CD4-positive, alpha-beta memory T cell (primary cell): Measurements from ENCODE around the gene SCN7A. TPM values are rescaled to one million over a fixed set of nuclear protein-coding genes. Genes with fewer than 3 reads are reported as not detected.

ENCODE experiments used
- CTCF ChIA-PET: fragments of 350-600 bp; sonication (Branson Sonifier 250); formaldehyde crosslinking; loops from one replicate; lab custom pipeline; 2021; ENCODE audit warnings: inconsistent platforms; ENCODE audit not compliant: partially characterized antibody; lab: Charles Lee
- POLR2A ChIA-PET: fragments of 350-600 bp; sonication (Branson Sonifier 250); formaldehyde crosslinking; loops from one replicate; lab custom pipeline; 2021; ENCODE audit not compliant: partially characterized antibody; lab: Charles Lee
- DNase-seq, 5 donors: peaks; one replicate each; pipeline versions ENCODE4 v3.0.0 to v3.0.0-alpha.2; 2020 to 2022; ENCODE audit warnings: mixed read lengths in 1 of 5
- H3K27ac ChIP-seq: one replicate; pipeline ENCODE4 v1.7.0; 2013; ENCODE audit warnings: low read depth, low read length
- H3K27me3 ChIP-seq: 2 replicates; pipeline ENCODE4 v1.7.0; 2013; ENCODE audit warnings: mild to moderate bottlenecking, low read length, moderate library complexity; ENCODE audit not compliant: insufficient read depth
- H3K36me3 ChIP-seq: 2 replicates; pipeline ENCODE4 v1.7.0; 2013; ENCODE audit warnings: mild to moderate bottlenecking, low read length, moderate library complexity; ENCODE audit not compliant: insufficient read depth
- H3K4me1 ChIP-seq: 2 replicates; pipeline ENCODE4 v1.7.0; 2013; ENCODE audit warnings: mild to moderate bottlenecking, low read length, moderate library complexity; ENCODE audit not compliant: insufficient read depth
- H3K4me3 ChIP-seq, 2 donors: one replicate each; pipeline ENCODE4 v1.7.0; 2013; ENCODE audit warnings: low read length in 2 of 2, mild to moderate bottlenecking in 1 of 2
- H3K9me3 ChIP-seq, 2 donors: one replicate each; pipeline ENCODE4 v1.7.0; 2013; ENCODE audit warnings: low read length in 2 of 2, control low read depth in 1 of 2; ENCODE audit not compliant: control insufficient read depth in 1 of 2
- H3K27ac Mint-ChIP-seq, 7 donors: one replicate each; pipeline ENCODE4 v1.8.0; 2020 to 2021; ENCODE audit warnings: mixed read lengths in 7 of 7, mild to moderate bottlenecking in 6 of 7, inconsistent platforms in 3 of 7, moderate library complexity in 3 of 7
- H3K27me3 Mint-ChIP-seq, 2 donors: one replicate each; pipeline ENCODE4 v1.8.0; 2020 to 2021; ENCODE audit warnings: mixed read lengths in 2 of 2
- H3K36me3 Mint-ChIP-seq, 2 donors: one replicate each; pipeline ENCODE4 v1.8.0; 2020 to 2021; ENCODE audit warnings: mixed read lengths in 2 of 2, inconsistent platforms in 1 of 2, mild to moderate bottlenecking in 1 of 2
- H3K4me1 Mint-ChIP-seq, 4 donors: one replicate each; pipeline ENCODE4 v1.8.0; 2020 to 2021; ENCODE audit warnings: mixed read lengths in 4 of 4, mild to moderate bottlenecking in 1 of 4
- H3K4me3 Mint-ChIP-seq, 8 donors: one replicate each; pipeline ENCODE4 v1.8.0; 2020 to 2021; ENCODE audit warnings: mixed read lengths in 8 of 8, mild to moderate bottlenecking in 7 of 8, moderate library complexity in 6 of 8, inconsistent platforms in 3 of 8
- H3K9me3 Mint-ChIP-seq, 8 donors: one replicate each; pipeline ENCODE4 v1.8.0; 2020 to 2021; ENCODE audit warnings: mixed read lengths in 8 of 8, mild to moderate bottlenecking in 5 of 8, inconsistent platforms in 3 of 8, moderate library complexity in 1 of 8
- intact Hi-C: fragments of 100-400 bp; cut with micrococcal nuclease; formaldehyde crosslinking; loops from one replicate; pipeline ENCODE4 v1.15.1; 2023
- polyA plus RNA-seq, 2 donors: library from polyadenylated mRNA; unstranded; fragments of 300-500 nt; fragmentation: Illumina TruSeq; gene quantifications; one replicate each; pipeline ENCODE4 v1.2.3, GENCODE V29; 2021
- total RNA-seq, 2 experiments: library from RNA; stranded (reverse); gene quantifications; one replicate each; pipeline ENCODE4 v1.2.3, GENCODE V29; 2021

The SCN7A gene
- total and polyA plus RNA-seq, 4 experiments from 2014 or later: not detected

GRCh38 chr2:166394245-166394644, 99.8 kb downstream of the SCN7A start:
- H3K9me3 Mint-ChIP-seq: peaks cover 0 to 6% (median 2%) of the 10 kb centered on the region in 8 donors
- no peaks in the 10 kb centered on the region for H3K36me3 Mint-ChIP-seq
- intact Hi-C loops: no loop called here
- ChIA-PET POLR2A (no interaction called here), CTCF (no interaction called here)
- Histone ChIP-seq H3K4me3 (no peak overlapping the region), H3K27ac (no peak overlapping the region), H3K9me3 (no peaks in the 10 kb centered on the region), H3K27me3 (no peaks in the 10 kb centered on the region), H3K36me3 (no peaks in the 10 kb centered on the region), H3K4me1 (no peaks in the 10 kb centered on the region)
- H3K4me3 Mint-ChIP-seq: no peak overlapping the region
- H3K27me3 Mint-ChIP-seq: no peaks in the 10 kb centered on the region
- H3K27ac Mint-ChIP-seq: no peak overlapping the region
- DNase-seq: no peak
- H3K4me1 Mint-ChIP-seq: no peaks in the 10 kb centered on the region

GRCh38 chr2:166393008-166393407, 101.0 kb downstream of the SCN7A start:
- Mint-ChIP-seq H3K4me1 (no peaks in the 10 kb centered on the region), H3K27me3 (no peaks in the 10 kb centered on the region), H3K4me3 (no peak overlapping the region), H3K9me3 (peaks cover 0 to 6% (median 2%) of the 10 kb centered on the region in 8 donors), H3K36me3 (no peaks in the 10 kb centered on the region), H3K27ac (no peak overlapping the region)
- Histone ChIP-seq H3K4me1 (no peaks in the 10 kb centered on the region), H3K9me3 (no peaks in the 10 kb centered on the region), H3K27ac (no peak overlapping the region), H3K27me3 (no peaks in the 10 kb centered on the region), H3K36me3 (no peaks in the 10 kb centered on the region), H3K4me3 (no peak overlapping the region)
- ChIA-PET POLR2A (no interaction called here), CTCF (no interaction called here)
- no peak for DNase-seq
- intact Hi-C loops: no loop called here

GRCh38 chr2:166388481-166389070, 105.5 kb downstream of the SCN7A start:
- no peak overlapping the region for H3K27ac ChIP-seq
- H3K27me3 ChIP-seq: no peaks in the 10 kb centered on the region
- intact Hi-C loops: no loop called here
- H3K4me3 Mint-ChIP-seq: no peak overlapping the region
- ChIA-PET CTCF (no interaction called here), POLR2A (no interaction called here)
- no peaks in the 10 kb centered on the region for H3K4me1 Mint-ChIP-seq
- H3K27me3 Mint-ChIP-seq: no peaks in the 10 kb centered on the region
- no peaks in the 10 kb centered on the region for H3K4me1 ChIP-seq
- H3K36me3 ChIP-seq: no peaks in the 10 kb centered on the region
- no peak for DNase-seq
- peaks cover 0 to 2% (median 0%) of the 10 kb centered on the region in 8 donors for H3K9me3 Mint-ChIP-seq
- H3K4me3 ChIP-seq: no peak overlapping the region
- no peak overlapping the region for H3K27ac Mint-ChIP-seq
- H3K36me3 Mint-ChIP-seq: no peaks in the 10 kb centered on the region
- no peaks in the 10 kb centered on the region for H3K9me3 ChIP-seq

GRCh38 chr2:166385313-166385712, 108.7 kb downstream of the SCN7A start:
- H3K4me1 ChIP-seq: no peaks in the 10 kb centered on the region
- H3K27me3 Mint-ChIP-seq: no peaks in the 10 kb centered on the region
- H3K4me3 ChIP-seq: no peak overlapping the region
- H3K9me3 ChIP-seq: no peaks in the 10 kb centered on the region
- H3K36me3 ChIP-seq: no peaks in the 10 kb centered on the region
- no peaks in the 10 kb centered on the region for H3K4me1 Mint-ChIP-seq
- POLR2A ChIA-PET: no interaction called here
- DNase-seq: no peak
- no peak overlapping the region for H3K4me3 Mint-ChIP-seq
- H3K27ac Mint-ChIP-seq: no peak overlapping the region
- H3K27ac ChIP-seq: no peak overlapping the region
- CTCF ChIA-PET: no interaction called here
- H3K9me3 Mint-ChIP-seq: peaks cover 0 to 2% (median 0%) of the 10 kb centered on the region in 8 donors
- H3K36me3 Mint-ChIP-seq: no peaks in the 10 kb centered on the region
- intact Hi-C loops: no loop called here
- no peaks in the 10 kb centered on the region for H3K27me3 ChIP-seq

- H3K27me3 Mint-ChIP-seq: no peaks in the 10 kb centered on the region
- no peak for DNase-seq
- H3K27ac ChIP-seq: no peak overlapping the region
- intact Hi-C loops: no loop called here
- H3K9me3 ChIP-seq: no peaks in the 10 kb centered on the region
- H3K4me3 Mint-ChIP-seq: no peak overlapping the region
- no peaks in the 10 kb centered on the region for H3K27me3 ChIP-seq
- H3K4me1 Mint-ChIP-seq: no peaks in the 10 kb centered on the region
- H3K36me3 Mint-ChIP-seq: no peaks in the 10 kb centered on the region
- peaks cover 0 to 2% (median 0%) of the 10 kb centered on the region in 8 donors for H3K9me3 Mint-ChIP-seq
- ChIA-PET CTCF (no interaction called here), POLR2A (no interaction called here)
- H3K36me3 ChIP-seq: no peaks in the 10 kb centered on the region
- H3K27ac Mint-ChIP-seq: no peak overlapping the region
- H3K4me3 ChIP-seq: no peak overlapping the region
- H3K4me1 ChIP-seq: no peaks in the 10 kb centered on the region
Measured at GRCh38 chr2:166384774-166385173, 109.3 kb downstream of the SCN7A start.

- ChIA-PET POLR2A (no interaction called here), CTCF (no interaction called here)
- no peak overlapping the region for H3K27ac Mint-ChIP-seq
- intact Hi-C loops: no loop called here
- Histone ChIP-seq H3K27me3 (no peaks in the 10 kb centered on the region), H3K4me1 (no peaks in the 10 kb centered on the region), H3K36me3 (no peaks in the 10 kb centered on the region), H3K4me3 (no peak overlapping the region), H3K9me3 (no peaks in the 10 kb centered on the region), H3K27ac (no peak overlapping the region)
- H3K4me1 Mint-ChIP-seq: no peaks in the 10 kb centered on the region
- H3K27me3 Mint-ChIP-seq: peaks cover 2 to 3% of the 10 kb centered on the region in 2 donors
- no peak for DNase-seq
- H3K4me3 Mint-ChIP-seq: no peak overlapping the region
- H3K36me3 Mint-ChIP-seq: no peaks in the 10 kb centered on the region
- H3K9me3 Mint-ChIP-seq: peaks cover 0 to 4% (median 0%) of the 10 kb centered on the region in 8 donors
Measured at GRCh38 chr2:166382448-166382847, 111.6 kb downstream of the SCN7A start.

GRCh38 chr2:166380615-166381014, 113.4 kb downstream of the SCN7A start:
- intact Hi-C loops: no loop called here
- POLR2A ChIA-PET: no interaction called here
- no peak overlapping the region for H3K27ac ChIP-seq
- Mint-ChIP-seq H3K4me1 (peaks cover 0 to 3% (median under 1%) of the 10 kb centered on the region in 4 donors), H3K27me3 (peaks cover 2 to 7% of the 10 kb centered on the region in 2 donors), H3K36me3 (no peaks in the 10 kb centered on the region), H3K9me3 (peaks cover 0 to 4% (median 0%) of the 10 kb centered on the region in 8 donors), H3K4me3 (no peak overlapping the region), H3K27ac (no peak overlapping the region)
- no peak for DNase-seq
- H3K4me1 ChIP-seq: no peaks in the 10 kb centered on the region
- CTCF ChIA-PET: no interaction called here
- no peaks in the 10 kb centered on the region for H3K36me3 ChIP-seq
- H3K27me3 ChIP-seq: no peaks in the 10 kb centered on the region
- no peak overlapping the region for H3K4me3 ChIP-seq
- H3K9me3 ChIP-seq: no peaks in the 10 kb centered on the region
